Peyer's patch (tissue), 4 donors: ENCODE measurements around the gene NTPCR.

Experiments used
- POLR2A ChIP-seq, 2 donors: fragments of 450-650 bp; IDR thresholded peaks; one replicate each; pipeline ENCODE4 v1.5.1; 2017; ENCODE audit warnings: antibody characterized with exemption in 2 of 2, mild to moderate bottlenecking in 2 of 2, moderate library complexity in 2 of 2
- TF ChIP-seq, protein P1 (sequence below), 6 experiments: fragments of 450-650 bp in 4 of 6; fragments of 200-600 bp in 2 of 6; sonication (generic) in 1 of 6; IDR thresholded peaks; one replicate each; pipeline ENCODE4 v1.5.1; 2017 to 2019; ENCODE audit warnings: antibody characterized with exemption in 6 of 6, mild to moderate bottlenecking in 3 of 6, moderate library complexity in 1 of 6

DNA sequence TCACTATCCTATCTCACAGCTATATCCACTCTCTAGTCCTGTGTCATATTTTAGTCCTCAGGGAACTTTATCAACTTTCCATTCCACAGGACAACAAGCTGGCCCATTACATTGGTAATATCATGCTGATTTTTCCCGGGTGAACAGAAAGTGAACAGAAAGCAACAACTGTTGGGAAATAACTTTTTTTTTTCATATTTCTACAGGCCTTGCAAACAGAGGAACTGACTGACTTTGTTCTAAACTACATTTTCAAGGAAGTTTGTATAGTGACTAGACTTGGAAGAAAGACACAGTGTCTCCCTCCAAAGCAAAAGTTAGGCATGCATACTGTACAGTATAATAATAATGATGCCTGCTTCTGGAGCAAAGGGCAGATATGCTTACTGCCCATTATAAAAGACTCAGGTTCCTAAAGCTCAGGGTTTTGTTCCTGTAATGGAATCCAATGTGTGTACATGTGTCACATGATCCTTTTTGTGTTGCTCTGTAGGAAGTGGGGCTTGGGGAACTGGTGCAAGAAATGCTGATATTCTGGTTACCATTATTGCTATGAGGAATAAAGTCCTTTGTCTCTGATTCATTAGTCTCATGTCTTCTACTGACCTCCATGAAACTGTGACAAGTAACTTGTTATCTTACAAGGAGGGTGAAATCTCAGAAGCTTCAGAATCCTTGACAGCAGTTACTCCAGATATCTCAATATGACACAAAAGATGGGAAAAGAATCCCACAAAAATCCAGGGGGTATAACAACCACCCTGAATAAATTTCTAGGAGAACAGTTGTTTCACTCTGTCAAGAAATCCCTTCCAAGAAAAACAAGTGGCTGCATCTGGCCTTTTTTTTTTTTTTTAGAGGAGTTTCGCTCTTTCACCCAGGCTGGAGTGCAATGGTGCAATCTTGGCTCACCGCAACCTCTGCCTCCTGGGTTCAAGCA lies 17.7 kb upstream of the NTPCR start:
- TF ChIP-seq, protein P1, sequence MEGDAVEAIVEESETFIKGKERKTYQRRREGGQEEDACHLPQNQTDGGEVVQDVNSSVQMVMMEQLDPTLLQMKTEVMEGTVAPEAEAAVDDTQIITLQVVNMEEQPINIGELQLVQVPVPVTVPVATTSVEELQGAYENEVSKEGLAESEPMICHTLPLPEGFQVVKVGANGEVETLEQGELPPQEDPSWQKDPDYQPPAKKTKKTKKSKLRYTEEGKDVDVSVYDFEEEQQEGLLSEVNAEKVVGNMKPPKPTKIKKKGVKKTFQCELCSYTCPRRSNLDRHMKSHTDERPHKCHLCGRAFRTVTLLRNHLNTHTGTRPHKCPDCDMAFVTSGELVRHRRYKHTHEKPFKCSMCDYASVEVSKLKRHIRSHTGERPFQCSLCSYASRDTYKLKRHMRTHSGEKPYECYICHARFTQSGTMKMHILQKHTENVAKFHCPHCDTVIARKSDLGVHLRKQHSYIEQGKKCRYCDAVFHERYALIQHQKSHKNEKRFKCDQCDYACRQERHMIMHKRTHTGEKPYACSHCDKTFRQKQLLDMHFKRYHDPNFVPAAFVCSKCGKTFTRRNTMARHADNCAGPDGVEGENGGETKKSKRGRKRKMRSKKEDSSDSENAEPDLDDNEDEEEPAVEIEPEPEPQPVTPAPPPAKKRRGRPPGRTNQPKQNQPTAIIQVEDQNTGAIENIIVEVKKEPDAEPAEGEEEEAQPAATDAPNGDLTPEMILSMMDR (IDR thresholded peaks at IDR 0.05): no peak
- no peak for TF ChIP-seq POLR2A (IDR thresholded peaks at IDR 0.05)
